WTC11 (cell line): ENCODE data around the gene ZBP1. TPM values are rescaled to one million over a fixed set of nuclear protein-coding genes. Genes with fewer than 3 reads are reported as not detected.
A peak's percentile ranks its signal among the peaks of the same experiment; 100 is the strongest.

Experiments
- ATAC-seq: fragments of 200-7000 bp; cut with Tn5 transposase; 2 replicates; pipeline ENCODE4 v1.10.0; 2021; ENCODE audit warnings: mild to moderate bottlenecking, moderate library complexity
- CTCF ChIA-PET: fragments of 300-600 bp; sonication (Branson Sonifier 250); formaldehyde crosslinking; loops from one replicate; lab custom pipeline; 2021; ENCODE audit warnings: antibody characterized with exemption; lab: Charles Lee
- POLR2A ChIA-PET: fragments of 350-600 bp; sonication (Branson Sonifier 250); formaldehyde crosslinking; loops from one replicate; lab custom pipeline; 2021; ENCODE audit warnings: antibody characterized with exemption; lab: Charles Lee
- DNase-seq: peaks from one replicate; pipeline ENCODE4 v3.0.0; 2021; ENCODE audit warnings: low spot score
- H3K27ac Mint-ChIP-seq: 2 replicates; pipeline ENCODE4 v1.8.0; 2021; ENCODE audit warnings: mixed read lengths
- H3K27me3 Mint-ChIP-seq: 2 replicates; pipeline ENCODE4 v1.8.0; 2021; ENCODE audit warnings: low read depth, mild to moderate bottlenecking, moderate library complexity, mixed read lengths
- H3K36me3 Mint-ChIP-seq: 2 replicates; pipeline ENCODE4 v1.8.0; 2021; ENCODE audit warnings: mixed read lengths
- H3K4me1 Mint-ChIP-seq: 2 replicates; pipeline ENCODE4 v1.8.0; 2022; ENCODE audit warnings: mixed read lengths
- H3K4me3 Mint-ChIP-seq: 2 replicates; pipeline ENCODE4 v1.8.0; 2021; ENCODE audit warnings: mild to moderate bottlenecking, moderate library complexity, mixed read lengths
- H3K9me3 Mint-ChIP-seq: 2 replicates; pipeline ENCODE4 v1.8.0; 2021; ENCODE audit warnings: mixed read lengths
- CDX4 ChIP-seq: fragments of 250-450 bp; sonication (Bioruptor Pico); IDR thresholded peaks from 2 replicates; pipeline ENCODE4 v1.9.0; 2021; ENCODE audit warnings: moderate library complexity, mild to moderate bottlenecking, inconsistent platforms, borderline replicate concordance
- FOXJ3 ChIP-seq: sonication (generic); formaldehyde crosslinking; IDR thresholded peaks from 2 replicates; pipeline ENCODE4 v1.9.0; 2021; ENCODE audit warnings: missing genetic modification reagents, mild to moderate bottlenecking, borderline replicate concordance
- FOXK1 ChIP-seq: sonication (generic); formaldehyde crosslinking; IDR thresholded peaks from 2 replicates; pipeline ENCODE4 v1.8.0; 2022; ENCODE audit warnings: mild to moderate bottlenecking, moderate library complexity, missing genetic modification reagents
- FOXP1 ChIP-seq: sonication (generic); formaldehyde crosslinking; IDR thresholded peaks from 2 replicates; pipeline ENCODE4 v1.8.0; 2022; ENCODE audit warnings: missing genetic modification reagents, mild to moderate bottlenecking, moderate library complexity, borderline replicate concordance
- GTF2I ChIP-seq: fragments of 250-450 bp; sonication (Bioruptor Pico); conservative IDR thresholded peaks from 2 replicates; pipeline ENCODE4 v1.4.0; 2021; ENCODE audit warnings: mild to moderate bottlenecking
- JAZF1 ChIP-seq: fragments of 250-450 bp; sonication (Bioruptor Pico); IDR thresholded peaks from 2 replicates; pipeline ENCODE4 v1.9.0; 2021; ENCODE audit warnings: moderate library complexity, mild to moderate bottlenecking, inconsistent platforms
- JUN ChIP-seq: sonication (generic); formaldehyde crosslinking; IDR thresholded peaks from 2 replicates; pipeline ENCODE4 v1.8.0; 2023; ENCODE audit warnings: mild to moderate bottlenecking, missing genetic modification reagents
- NFE2L1 ChIP-seq: sonication (generic); formaldehyde crosslinking; IDR thresholded peaks from 2 replicates; pipeline ENCODE4 v1.8.1; 2023; ENCODE audit warnings: missing genetic modification reagents
- NR3C1 ChIP-seq: sonication (generic); formaldehyde crosslinking; conservative IDR thresholded peaks from 2 replicates; pipeline ENCODE4 v1.8.1; 2023; ENCODE audit warnings: low read depth, mild to moderate bottlenecking, missing genetic modification reagents
- RORB ChIP-seq: fragments of 250-450 bp; sonication (Bioruptor Pico); IDR thresholded peaks from 2 replicates; pipeline ENCODE4 v1.9.0; 2021; ENCODE audit warnings: mild to moderate bottlenecking
- STAT6 ChIP-seq: sonication (generic); formaldehyde crosslinking; conservative IDR thresholded peaks from 2 replicates; pipeline ENCODE4 v1.8.1; 2023; ENCODE audit warnings: mild to moderate bottlenecking, low read depth, missing genetic modification reagents, moderate library complexity
- USF2 ChIP-seq: sonication (generic); formaldehyde crosslinking; IDR thresholded peaks from 2 replicates; pipeline ENCODE4 v1.8.1; 2023; ENCODE audit warnings: mild to moderate bottlenecking, missing genetic modification reagents, moderate library complexity
- ZMAT4 ChIP-seq: fragments of 250-450 bp; sonication (Bioruptor Pico); IDR thresholded peaks from 2 replicates; pipeline ENCODE4 v1.9.0; 2021; ENCODE audit warnings: mild to moderate bottlenecking
- ZNF263 ChIP-seq: sonication (generic); formaldehyde crosslinking; IDR thresholded peaks from 2 replicates; pipeline ENCODE4 v1.8.1; 2022; ENCODE audit warnings: low read depth, mild to moderate bottlenecking, moderate library complexity, missing genetic modification reagents
- ZNF396 ChIP-seq: fragments of 250-450 bp; sonication (Bioruptor Pico); IDR thresholded peaks from 2 replicates; pipeline ENCODE4 v1.8.0; 2021; ENCODE audit warnings: mild to moderate bottlenecking, moderate library complexity, borderline replicate concordance
- ZNF416 ChIP-seq: fragments of 250-450 bp; sonication (Bioruptor Pico); IDR thresholded peaks from 2 replicates; pipeline ENCODE4 v1.9.0; 2021; ENCODE audit warnings: mild to moderate bottlenecking, inconsistent platforms
- total RNA-seq: library from RNA; stranded (reverse); gene quantifications from 3 replicates; pipeline ENCODE4 v1.2.3, GENCODE V29; 2021
- TF ChIP-seq, protein P1 (sequence below): fragments of 250-450 bp; sonication (Bioruptor Pico); IDR thresholded peaks from 2 replicates; pipeline ENCODE4 v1.9.0; 2021; ENCODE audit warnings: mild to moderate bottlenecking, borderline replicate concordance

The ZBP1 gene
- total RNA-seq, 1 experiment from 2014 or later = not detected

- POLR2A ChIA-PET = no interaction called here
- no peak for TF ChIP-seq RORB (CRISPR knock-in tag)
- no peak for TF ChIP-seq ZMAT4 (CRISPR knock-in tag)
- TF ChIP-seq ZNF263 (CRISPR knock-in tag) = no peak
- no peak for TF ChIP-seq STAT6
- no peak for TF ChIP-seq FOXJ3 (CRISPR knock-in tag)
- TF ChIP-seq GTF2I (CRISPR knock-in tag) = no peak
- TF ChIP-seq CDX4 (CRISPR knock-in tag) = no peak
- TF ChIP-seq ZNF396 (CRISPR knock-in tag) = no peak
- no peak for TF ChIP-seq JAZF1 (CRISPR knock-in tag)
- TF ChIP-seq JUN = no peak
- TF ChIP-seq ZNF416 (CRISPR knock-in tag) = no peak
- no peak for TF ChIP-seq FOXK1
- TF ChIP-seq NR3C1 = no peak
- TF ChIP-seq USF2 (CRISPR knock-in tag) = no peak
- TF ChIP-seq, protein P1, sequence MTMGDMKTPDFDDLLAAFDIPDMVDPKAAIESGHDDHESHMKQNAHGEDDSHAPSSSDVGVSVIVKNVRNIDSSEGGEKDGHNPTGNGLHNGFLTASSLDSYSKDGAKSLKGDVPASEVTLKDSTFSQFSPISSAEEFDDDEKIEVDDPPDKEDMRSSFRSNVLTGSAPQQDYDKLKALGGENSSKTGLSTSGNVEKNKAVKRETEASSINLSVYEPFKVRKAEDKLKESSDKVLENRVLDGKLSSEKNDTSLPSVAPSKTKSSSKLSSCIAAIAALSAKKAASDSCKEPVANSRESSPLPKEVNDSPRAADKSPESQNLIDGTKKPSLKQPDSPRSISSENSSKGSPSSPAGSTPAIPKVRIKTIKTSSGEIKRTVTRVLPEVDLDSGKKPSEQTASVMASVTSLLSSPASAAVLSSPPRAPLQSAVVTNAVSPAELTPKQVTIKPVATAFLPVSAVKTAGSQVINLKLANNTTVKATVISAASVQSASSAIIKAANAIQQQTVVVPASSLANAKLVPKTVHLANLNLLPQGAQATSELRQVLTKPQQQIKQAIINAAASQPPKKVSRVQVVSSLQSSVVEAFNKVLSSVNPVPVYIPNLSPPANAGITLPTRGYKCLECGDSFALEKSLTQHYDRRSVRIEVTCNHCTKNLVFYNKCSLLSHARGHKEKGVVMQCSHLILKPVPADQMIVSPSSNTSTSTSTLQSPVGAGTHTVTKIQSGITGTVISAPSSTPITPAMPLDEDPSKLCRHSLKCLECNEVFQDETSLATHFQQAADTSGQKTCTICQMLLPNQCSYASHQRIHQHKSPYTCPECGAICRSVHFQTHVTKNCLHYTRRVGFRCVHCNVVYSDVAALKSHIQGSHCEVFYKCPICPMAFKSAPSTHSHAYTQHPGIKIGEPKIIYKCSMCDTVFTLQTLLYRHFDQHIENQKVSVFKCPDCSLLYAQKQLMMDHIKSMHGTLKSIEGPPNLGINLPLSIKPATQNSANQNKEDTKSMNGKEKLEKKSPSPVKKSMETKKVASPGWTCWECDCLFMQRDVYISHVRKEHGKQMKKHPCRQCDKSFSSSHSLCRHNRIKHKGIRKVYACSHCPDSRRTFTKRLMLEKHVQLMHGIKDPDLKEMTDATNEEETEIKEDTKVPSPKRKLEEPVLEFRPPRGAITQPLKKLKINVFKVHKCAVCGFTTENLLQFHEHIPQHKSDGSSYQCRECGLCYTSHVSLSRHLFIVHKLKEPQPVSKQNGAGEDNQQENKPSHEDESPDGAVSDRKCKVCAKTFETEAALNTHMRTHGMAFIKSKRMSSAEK (CRISPR knock-in tag) = no peak
- TF ChIP-seq FOXP1 (CRISPR knock-in tag) = no peak
- TF ChIP-seq NFE2L1 = no peak
- TF ChIP-seq, all 79 proteins: peak for 0
- CTCF ChIA-PET = interaction anchor here (1.3 to 1.5 kb wide), 2 partner anchors 34 to 37 kb away, joined by 5 read pairs; no protein-coding TSS in a partner anchor
- Mint-ChIP-seq H3K9me3 (no peaks in the 10 kb centered on the region), H3K4me3 (no peak overlapping the region), H3K4me1 (peaks cover 31% of the 10 kb centered on the region), H3K27me3 (no peaks in the 10 kb centered on the region), H3K27ac (peak overlapping the region; percentile 60; the same call in 1 of the 2 replicates), H3K36me3 (peaks cover 23% of the 10 kb centered on the region; the same call in 1 of the 2 replicates)
- DNase-seq (peak; percentile 8), ATAC-seq (no peak)
Observed at GRCh38 chr20:57659517-57660180, 39.4 kb upstream of the ZBP1 start.
